Prostate gland (tissue), 2 donors: ENCODE measurements around the gene THRAP3.

Experiments used
- POLR2A ChIP-seq: fragments of 450-650 bp; IDR thresholded peaks from one replicate; pipeline ENCODE4 v1.6.1; 2016; ENCODE audit warnings: antibody characterized with exemption, mild to moderate bottlenecking
- TF ChIP-seq, protein P1 (sequence below), 4 experiments: fragments of 200-600 bp in 2 of 4; fragments of 450-650 bp in 2 of 4; sonication (generic) in 2 of 4; IDR thresholded peaks; 1 replicate in 3 of 4; 2 replicates in 1 of 4; pipeline ENCODE4 v1.5.1; 2016 to 2019; ENCODE audit warnings: antibody characterized with exemption in 4 of 4, mild to moderate bottlenecking in 2 of 4, moderate library complexity in 2 of 4

DNA sequence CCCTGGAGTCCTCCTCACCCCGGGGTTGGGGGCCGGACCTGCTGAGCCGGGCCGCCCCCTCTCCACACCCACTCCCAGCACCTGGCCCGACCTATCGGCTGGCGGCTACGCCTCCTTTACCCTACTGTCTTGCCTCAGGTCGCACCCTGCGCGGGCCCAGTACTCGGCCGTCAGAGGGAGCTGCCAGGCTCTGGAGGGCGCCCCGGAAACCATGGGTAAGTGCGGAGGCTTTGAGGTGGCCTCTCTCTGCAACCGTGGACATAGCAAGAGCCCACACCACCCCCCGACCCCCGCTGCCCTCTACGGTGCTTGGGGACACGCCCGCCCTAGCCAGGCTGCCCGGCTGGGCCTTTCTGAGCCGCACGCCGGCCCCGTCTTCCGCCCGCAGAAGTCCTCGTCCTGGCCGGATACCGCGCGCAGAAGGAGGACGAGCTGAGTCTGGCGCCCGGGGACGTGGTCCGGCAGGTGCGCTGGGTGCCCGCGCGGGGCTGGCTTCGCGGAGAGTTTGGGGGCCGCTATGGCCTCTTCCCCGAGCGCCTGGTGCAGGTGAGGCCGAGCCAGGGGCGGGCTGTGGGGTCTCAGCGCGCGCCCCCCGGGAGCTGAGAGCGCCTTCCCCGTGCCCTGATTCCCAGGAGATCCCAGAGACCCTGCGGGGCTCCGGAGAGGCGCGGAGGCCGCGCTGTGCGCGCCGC, 82.1 kb downstream of the THRAP3 start, which contains the start of gene SH3D21:
- TF ChIP-seq POLR2A = peak; percentile 65
- TF ChIP-seq, protein P1, sequence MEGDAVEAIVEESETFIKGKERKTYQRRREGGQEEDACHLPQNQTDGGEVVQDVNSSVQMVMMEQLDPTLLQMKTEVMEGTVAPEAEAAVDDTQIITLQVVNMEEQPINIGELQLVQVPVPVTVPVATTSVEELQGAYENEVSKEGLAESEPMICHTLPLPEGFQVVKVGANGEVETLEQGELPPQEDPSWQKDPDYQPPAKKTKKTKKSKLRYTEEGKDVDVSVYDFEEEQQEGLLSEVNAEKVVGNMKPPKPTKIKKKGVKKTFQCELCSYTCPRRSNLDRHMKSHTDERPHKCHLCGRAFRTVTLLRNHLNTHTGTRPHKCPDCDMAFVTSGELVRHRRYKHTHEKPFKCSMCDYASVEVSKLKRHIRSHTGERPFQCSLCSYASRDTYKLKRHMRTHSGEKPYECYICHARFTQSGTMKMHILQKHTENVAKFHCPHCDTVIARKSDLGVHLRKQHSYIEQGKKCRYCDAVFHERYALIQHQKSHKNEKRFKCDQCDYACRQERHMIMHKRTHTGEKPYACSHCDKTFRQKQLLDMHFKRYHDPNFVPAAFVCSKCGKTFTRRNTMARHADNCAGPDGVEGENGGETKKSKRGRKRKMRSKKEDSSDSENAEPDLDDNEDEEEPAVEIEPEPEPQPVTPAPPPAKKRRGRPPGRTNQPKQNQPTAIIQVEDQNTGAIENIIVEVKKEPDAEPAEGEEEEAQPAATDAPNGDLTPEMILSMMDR (IDR thresholded peaks at IDR 0.05) = peak in 2 of 4 experiments; percentile 24 to 27
